ENCODE data around the gene LRRC75A. TPM values are rescaled to one million over a fixed set of nuclear protein-coding genes. Genes with fewer than 3 reads are reported as not detected.

LRRC75A gene
- total and polyA plus RNA-seq, 2 experiments from 2014 or later: 5.3 to 26.2 TPM

GRCh38 chr17:16430650-16431049 is 61.3 kb downstream of the LRRC75A start (continued):
- no peak for TF ChIP-seq REST (IDR thresholded peaks at IDR 0.05; ENCODE audit: unreplicated experiment)
- no peak for TF ChIP-seq CREB1 (CRISPR knock-in tag; IDR thresholded peaks at IDR 0.05; ENCODE audit: low read depth)
- TF ChIP-seq EZH2 (IDR thresholded peaks at IDR 0.05; ENCODE audit: low read depth, unreplicated experiment): no peak

- DNase-seq (ENCODE audit: low spot score): no peak
- peaks cover 4% of the 10 kb centered on the region; the same call in 1 of the 3 replicates for H3K4me1 Mint-ChIP-seq
- Histone ChIP-seq H3K27ac (ENCODE audit: low read depth) (no peak overlapping the region), H2AFZ (no peak overlapping the region), H3K4me2 (no peak overlapping the region), H3K27me3 (ENCODE audit: insufficient read depth) (no peaks in the 10 kb centered on the region), H3K4me3 (no peak overlapping the region), H3K9me2 (ENCODE audit: insufficient read depth) (no peaks in the 10 kb centered on the region), H4K20me1 (replicated peaks; ENCODE audit: insufficient read depth) (no peaks in the 10 kb centered on the region), H3K4me1 (ENCODE audit: insufficient read depth) (no peaks in the 10 kb centered on the region), H3K36me3 (ENCODE audit: insufficient read depth) (no peaks in the 10 kb centered on the region), H3F3A (replicated peaks; ENCODE audit: low read depth) (no peaks in the 10 kb centered on the region), H3K79me2 (replicated peaks; ENCODE audit: insufficient read depth) (no peaks in the 10 kb centered on the region)
- no peak for ATAC-seq
- no peaks in the 10 kb centered on the region for H3K36me3 Mint-ChIP-seq (ENCODE audit: low read depth)
- H3K9me3 Mint-ChIP-seq: no peaks in the 10 kb centered on the region
- no peak overlapping the region for H3K27ac Mint-ChIP-seq
- H3K4me3 Mint-ChIP-seq: no peak overlapping the region
- peaks cover 2% of the 10 kb centered on the region for H3K27me3 Mint-ChIP-seq (ENCODE audit: insufficient read depth, low read depth, poor library complexity)
- TF ChIP-seq, protein P1, sequence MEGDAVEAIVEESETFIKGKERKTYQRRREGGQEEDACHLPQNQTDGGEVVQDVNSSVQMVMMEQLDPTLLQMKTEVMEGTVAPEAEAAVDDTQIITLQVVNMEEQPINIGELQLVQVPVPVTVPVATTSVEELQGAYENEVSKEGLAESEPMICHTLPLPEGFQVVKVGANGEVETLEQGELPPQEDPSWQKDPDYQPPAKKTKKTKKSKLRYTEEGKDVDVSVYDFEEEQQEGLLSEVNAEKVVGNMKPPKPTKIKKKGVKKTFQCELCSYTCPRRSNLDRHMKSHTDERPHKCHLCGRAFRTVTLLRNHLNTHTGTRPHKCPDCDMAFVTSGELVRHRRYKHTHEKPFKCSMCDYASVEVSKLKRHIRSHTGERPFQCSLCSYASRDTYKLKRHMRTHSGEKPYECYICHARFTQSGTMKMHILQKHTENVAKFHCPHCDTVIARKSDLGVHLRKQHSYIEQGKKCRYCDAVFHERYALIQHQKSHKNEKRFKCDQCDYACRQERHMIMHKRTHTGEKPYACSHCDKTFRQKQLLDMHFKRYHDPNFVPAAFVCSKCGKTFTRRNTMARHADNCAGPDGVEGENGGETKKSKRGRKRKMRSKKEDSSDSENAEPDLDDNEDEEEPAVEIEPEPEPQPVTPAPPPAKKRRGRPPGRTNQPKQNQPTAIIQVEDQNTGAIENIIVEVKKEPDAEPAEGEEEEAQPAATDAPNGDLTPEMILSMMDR (conservative IDR thresholded peaks at IDR 0.05; ENCODE audit: low read depth in 2 of 2): no peak
- TF ChIP-seq ZNF114 (CRISPR knock-in tag; IDR thresholded peaks at IDR 0.05): no peak
- no peak for TF ChIP-seq STAT1 (IDR thresholded peaks at IDR 0.05; ENCODE audit: unreplicated experiment)
- no peak for TF ChIP-seq JUNB (IDR thresholded peaks at IDR 0.05; ENCODE audit: unreplicated experiment)
- TF ChIP-seq CREB1 (CRISPR knock-in tag; IDR thresholded peaks at IDR 0.05; ENCODE audit: low read depth): no peak
- no peak for TF ChIP-seq EZH2phosphoT487 (IDR thresholded peaks at IDR 0.05; ENCODE audit: unreplicated experiment)
- no peak for TF ChIP-seq ZNF331 (CRISPR knock-in tag; IDR thresholded peaks at IDR 0.05; ENCODE audit: low read depth)
- no peak for TF ChIP-seq POLR2AphosphoS5 (IDR thresholded peaks at IDR 0.05; ENCODE audit: low read depth)
- TF ChIP-seq ETS1 (IDR thresholded peaks at IDR 0.05): no peak
- TF ChIP-seq NANOG (IDR thresholded peaks at IDR 0.05; ENCODE audit: borderline replicate concordance): no peak
- no peak for TF ChIP-seq REST (IDR thresholded peaks at IDR 0.05; ENCODE audit: unreplicated experiment)
- TF ChIP-seq EZH2 (IDR thresholded peaks at IDR 0.05; ENCODE audit: low read depth, unreplicated experiment): no peak
Observed at GRCh38 chr17:16429083-16429482, 62.9 kb downstream of the LRRC75A start.
